Hematopoietic multipotent progenitor cell treated with erythropoietin and hydrocortisone succinate and interleukin-3 and kit ligand, for 15 days (in vitro differentiated cells): Measurements from ENCODE around the gene PUSL1.
A peak's percentile ranks its signal among the peaks of the same experiment; 100 is the strongest.

Source experiments
- DNase-seq: peaks from one replicate; pipeline ENCODE4 v3.0.0-alpha.2; 2015; ENCODE audit warnings: low spot score

The PUSL1 gene

DNA sequence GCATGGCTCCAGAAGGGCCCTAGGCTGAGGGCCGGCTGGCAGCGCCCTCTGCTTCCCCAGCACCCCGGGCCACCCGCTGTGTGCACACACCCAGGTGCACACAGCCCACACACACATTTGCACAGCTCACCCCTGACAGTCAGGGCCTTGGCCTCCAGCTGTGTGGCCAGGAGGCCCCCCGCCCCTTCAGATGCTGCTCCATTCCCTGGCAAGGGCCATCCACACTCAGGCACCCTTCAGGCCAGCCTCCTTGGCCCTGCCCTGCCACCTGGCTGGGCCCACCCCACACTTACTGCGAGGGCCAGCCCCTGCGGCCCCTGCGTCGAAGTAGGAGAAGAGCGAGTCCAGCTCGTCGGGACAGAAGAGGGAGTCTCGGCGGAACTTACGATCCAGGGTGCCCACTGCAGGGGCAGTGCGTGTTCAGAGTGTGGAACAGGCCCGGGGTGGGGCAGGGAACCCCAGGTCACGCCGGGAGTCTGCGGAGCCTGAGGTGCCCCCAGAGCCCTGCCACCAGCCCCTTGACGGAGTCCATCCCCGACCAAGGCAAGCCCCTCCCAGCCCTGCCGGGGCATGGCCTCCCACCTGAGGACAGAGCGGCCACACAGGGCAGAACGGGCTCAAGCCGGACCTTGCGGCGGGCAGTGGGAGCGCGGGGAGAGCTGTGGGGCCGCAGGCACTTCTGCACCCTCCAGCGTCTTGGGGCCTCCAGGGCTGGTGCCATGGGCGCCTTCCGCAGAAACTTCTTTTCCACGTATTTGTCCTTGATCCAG lies 13.1 kb upstream of the PUSL1 start:
- no peak for DNase-seq

DNA sequence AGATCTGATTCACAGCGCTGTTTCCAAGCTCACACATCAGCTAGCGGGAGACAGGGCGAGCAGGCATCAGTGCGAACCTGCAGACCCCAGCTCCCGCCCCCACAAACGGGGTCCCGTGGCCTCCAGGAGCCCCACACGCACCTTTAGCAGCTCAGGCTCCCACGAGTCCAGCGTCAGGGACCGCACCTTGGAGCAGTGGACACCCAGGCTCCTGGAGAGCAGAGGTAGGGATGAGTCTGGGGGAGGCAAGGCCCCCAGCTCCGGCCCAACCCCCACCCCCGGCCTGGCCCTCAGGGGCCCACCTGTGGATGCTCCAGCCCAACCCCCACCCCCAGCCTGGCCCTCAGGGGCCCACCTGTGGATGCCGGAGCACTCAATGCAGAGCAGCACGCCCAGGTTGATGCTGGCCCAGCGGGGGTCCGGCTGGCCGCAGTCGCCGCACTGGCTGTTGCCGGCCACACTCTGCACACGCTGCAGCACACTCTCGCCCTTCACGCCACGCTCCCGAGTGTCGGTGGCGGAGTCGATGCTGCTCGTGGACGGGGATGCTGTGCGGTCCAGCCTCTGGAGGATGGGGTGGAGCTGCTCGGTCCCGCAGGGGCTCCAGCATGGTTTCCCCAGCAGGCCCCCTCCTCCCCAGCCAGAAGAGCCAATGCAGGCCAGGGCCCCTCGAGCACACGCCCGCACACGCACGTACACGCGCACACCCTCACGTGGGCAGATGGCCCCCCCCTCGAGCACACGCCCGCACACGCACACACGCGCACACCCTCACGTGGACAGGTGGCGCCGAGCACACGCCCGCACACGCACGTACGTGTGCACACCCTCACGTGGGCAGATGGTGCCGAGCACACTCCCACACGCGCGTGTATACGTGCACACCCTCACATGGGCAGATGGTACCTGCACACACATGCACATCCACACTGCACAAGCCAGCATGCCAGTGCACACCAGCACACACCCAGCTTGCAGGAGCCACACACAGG lies 12.0 kb upstream of the PUSL1 start:
- DNase-seq, result no peak

DNA sequence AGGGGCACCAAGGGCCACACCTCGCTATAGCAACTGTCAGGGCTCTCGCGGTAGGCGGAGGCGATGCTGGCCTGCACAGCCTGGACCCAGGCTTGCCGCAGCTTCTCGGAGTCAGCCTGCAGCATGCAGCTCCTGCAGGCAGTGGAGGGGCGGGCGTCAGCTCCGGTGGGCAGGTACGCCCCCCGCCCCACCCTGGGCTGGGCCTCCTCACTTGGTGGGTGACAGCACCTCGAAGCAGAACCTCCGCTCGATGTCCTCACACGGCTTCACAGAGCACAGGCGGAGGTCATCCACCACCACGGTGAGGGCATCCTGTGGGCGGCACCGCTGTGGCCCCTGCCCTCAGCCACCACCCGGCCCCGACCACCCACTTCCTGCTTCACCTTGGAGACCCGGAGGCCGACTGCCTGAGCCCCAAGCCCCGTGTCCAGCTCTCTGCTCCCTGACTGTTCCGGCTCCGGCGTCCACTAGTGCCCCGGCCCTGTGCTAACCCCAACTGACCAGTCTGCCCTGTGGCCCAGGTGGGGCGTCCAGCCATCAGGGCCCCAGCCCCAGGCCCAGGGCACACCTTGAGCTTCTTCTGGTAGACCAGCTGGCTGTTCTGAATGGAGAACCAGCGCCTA lies 10.5 kb upstream of the PUSL1 start:
- no peak for DNase-seq

DNA sequence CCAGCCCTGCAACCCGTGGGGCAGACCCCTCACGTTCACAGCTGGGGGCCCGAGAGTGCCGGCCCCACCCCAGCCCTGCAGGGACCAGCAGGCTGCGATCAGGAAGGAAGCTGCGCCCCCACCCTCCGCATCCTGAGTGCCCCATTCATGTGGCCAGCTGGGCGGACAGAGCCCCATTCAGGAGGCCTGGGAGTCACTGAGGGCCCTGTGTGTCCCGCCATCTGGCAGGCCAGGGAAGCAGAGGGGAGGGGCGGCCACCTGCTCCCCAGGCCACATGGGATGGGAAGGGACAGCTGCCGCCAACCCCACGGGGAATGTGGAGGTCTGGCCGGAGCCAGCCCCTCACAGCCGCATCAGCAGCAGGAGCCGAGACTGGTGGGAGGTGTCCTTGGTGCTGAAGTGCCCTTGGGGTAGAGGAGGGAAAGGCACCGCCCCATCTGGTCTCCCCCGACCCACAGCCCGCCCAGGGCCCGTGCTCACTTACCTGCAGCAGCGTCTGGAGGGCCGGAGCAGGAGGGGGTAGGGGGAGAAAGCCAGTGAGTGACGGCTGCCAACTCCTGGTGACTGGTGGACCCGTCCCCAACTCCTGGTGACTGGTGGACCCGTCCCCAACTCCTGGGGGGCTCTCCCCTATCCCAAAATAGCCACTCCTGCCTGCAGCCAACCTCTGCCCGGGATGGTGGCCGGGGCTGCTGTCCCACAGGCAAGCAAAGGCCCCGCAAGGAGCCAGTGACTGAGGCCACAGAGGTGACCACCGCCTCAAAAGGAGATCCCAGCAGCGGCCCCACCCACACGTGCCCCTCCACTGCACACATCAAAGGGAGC lies 9.3 kb upstream of the PUSL1 start:
- DNase-seq, result no peak

DNA sequence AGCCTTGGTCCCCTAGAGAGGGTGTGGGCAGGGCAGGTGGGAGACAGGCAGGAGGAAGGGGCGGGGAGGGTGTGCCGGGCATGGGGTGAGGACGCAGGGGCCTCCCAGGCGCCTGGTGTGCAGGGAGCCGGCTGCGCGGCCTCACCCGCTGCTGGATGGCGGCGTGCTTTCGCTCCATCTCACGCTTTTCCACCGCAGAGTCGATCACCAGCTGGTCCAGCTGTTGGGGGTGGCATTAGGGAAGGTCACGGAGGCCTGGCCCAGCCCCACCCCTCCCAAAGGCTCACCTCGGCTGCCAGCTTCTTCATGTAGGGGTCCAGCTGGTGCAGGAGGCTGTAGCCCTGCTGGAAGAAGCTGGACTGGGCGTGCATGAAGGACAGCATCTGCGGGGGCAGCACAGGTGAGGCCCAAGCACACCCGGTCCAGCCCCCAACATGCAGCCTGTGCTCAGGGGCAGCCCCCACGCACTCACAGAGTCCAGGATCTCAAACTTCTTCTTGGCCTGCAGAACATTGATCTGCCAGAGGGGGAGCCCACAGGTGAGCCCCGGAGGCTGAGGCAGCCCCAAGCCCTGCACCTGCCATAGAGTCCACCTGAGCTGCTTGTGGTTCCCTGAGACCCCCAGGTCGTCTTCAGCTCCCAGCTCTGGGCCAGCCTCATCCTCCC lies 8.6 kb upstream of the PUSL1 start:
- DNase-seq, result no peak

DNA sequence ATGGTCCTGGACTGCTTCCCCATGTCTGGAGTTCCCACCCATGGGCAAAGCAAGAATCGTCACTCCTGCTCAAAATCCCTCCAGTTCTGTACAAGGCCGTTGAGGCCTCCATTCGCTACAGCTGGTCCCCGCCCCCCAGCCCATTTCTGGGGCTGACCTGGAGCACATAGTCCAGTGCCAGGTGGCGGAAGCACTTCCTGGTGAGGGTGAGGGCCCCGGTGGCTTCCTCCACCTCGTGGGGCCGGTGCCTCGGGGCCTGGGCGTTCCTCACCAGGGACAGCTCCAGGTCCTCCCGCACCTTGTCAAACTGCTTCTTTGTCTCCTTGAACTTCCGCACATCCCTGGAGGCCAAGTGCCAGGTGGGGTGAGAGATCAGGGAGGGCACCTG lies 8.1 kb upstream of the PUSL1 start:
- DNase-seq, result no peak

DNA sequence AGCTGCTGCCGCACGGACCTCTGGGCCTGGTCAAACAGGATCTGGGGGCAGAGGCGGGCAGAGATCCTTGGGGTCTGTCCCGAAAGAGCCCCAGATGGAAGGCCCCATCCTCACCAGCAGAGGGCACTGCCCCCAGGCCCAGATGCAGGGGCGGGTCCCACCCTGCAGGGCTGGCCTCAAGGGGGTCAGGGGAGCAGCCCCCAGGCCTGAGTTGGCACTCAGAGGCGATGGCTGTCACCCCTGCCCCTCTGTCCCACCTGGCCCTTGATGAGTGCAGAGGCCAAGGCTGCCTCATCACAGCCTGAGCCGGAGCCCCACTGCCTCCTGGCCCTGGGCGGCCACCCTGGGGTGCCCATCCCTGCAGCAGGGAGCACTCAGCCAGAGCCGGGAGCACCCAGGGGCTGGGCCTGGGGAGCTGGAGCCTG lies 6.4 kb upstream of the PUSL1 start:
- no peak for DNase-seq

DNA sequence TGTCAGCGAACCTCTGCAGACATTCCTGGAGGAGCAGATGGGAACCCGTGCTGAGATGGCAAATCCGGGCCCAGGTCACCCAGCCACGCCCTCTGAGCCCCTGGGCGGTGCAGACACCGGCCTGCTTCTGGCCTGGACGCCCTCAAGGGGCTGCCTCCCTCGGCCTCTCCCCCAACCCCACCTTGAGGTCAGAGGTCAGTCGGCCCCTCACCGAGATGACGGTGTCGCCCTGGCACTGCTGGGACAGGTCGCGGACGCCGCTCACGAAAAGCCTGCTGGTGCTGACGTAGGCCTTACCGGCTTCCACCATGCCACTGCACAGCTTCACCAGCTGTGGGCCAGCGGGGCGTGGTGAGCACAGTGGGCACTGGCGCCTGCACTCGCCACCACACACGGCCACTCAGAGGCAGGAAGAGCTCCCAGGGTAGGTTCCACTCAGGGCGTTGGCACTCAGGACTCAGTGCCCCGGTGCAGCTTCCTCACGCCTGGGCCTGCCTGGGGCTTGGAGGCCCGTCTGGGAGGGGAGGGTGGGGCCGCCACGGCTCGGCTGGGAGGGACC lies 5.4 kb upstream of the PUSL1 start:
- DNase-seq, result no peak

DNA sequence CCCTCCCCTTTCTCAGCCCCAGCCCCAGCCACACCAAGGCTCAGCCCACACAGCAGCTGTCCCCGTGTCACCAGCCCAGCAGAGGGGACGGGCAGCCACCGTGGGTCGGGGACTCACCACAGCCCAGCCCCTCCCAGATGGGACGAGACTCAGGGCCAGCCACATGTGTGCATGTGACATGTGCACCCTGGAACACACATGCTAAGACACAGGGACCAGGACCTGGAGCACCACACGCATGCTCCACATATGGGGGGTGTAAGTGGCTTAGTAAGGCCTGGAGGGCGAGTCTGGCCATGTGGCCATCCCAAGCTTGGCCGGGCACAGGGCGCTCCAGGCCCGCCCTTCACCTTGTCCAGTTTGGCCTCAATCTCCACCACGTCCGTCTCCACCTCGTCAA lies 4.7 kb upstream of the PUSL1 start:
- no peak for DNase-seq

DNA sequence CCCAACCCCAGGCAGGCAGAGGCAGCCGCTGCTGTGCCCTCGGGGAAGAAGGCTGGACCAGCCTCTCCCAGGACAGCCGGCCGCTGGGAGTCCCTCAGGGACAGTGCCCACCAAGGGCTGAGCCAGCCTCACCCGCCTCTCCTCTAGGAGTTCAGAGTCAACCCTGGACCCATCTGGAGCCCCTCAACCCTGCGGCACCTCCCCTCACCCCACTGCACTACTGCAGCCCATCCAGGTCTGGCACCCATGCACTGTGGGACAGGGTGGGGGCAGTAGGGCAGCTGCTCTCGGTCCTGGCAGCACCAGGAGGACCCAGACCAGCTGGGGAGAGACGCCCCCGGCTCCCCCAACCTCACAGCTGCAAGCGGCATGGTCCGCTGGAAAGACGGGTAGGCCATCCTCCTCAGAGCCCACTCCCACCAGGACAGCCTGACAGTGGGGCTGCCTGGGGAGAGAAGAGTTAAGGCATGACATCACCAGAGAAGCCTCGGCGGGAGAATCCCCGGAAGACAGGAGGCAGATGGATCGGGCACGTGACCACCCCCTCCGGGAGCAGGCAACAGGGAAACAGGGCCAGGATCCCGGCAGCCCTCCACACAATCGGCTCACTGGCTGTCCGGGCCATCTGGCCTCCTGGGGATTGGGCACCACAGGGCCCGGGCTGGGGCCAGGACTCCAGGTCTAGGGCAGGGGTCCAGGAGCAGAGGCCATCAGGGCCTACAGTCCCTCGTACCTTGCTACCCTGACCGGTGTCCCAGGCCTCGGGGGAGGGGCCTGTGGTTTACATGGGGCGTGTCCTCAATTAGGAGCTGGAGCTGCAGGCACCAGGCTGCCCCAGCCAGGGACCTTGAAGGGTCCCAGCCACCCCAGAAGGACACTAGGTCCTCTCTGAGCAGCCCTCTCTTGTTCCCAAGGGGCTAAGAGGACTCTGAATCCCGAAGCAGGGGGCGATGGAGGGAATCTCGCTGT lies 3.8 kb upstream of the PUSL1 start:
- DNase-seq, result no peak

DNA sequence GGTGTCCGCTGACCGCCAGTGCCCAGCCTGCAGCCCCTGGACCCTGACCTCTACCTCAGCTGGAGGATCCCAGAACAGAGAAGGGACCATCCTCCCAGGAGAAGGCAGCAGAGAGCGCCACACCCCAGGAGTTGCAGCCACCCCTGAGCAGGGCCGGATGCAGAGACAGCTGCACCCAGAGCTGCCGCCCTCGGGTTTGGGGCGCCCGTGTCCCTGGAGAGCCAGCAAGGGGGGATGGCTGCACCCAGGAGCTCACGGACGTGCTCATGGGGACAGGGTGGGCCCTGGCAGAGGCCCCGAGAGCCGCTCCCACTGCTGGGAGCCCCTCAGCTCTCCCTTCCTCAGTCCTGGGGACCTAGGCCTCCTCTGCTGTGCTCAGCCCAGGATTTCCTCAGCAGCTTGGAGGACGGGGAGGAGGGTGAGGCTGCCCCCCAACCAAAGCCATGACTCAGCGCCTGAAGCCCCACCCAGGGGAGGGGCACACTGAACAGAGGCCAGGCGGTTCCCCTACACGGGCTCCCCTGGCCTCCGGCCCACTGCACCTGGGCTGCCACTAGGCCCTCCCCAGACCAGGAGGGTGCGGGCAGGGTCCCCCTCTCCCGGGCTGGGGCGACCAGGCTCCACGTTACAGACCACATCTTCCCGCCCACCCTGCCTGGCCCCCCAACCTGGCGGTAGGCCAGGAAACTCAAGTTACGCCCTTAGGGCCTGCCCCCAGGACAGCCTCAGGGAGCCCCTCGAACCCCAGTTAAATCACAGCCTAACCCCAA lies 2.9 kb upstream of the PUSL1 start:
- DNase-seq, result peak; percentile 70

DNA sequence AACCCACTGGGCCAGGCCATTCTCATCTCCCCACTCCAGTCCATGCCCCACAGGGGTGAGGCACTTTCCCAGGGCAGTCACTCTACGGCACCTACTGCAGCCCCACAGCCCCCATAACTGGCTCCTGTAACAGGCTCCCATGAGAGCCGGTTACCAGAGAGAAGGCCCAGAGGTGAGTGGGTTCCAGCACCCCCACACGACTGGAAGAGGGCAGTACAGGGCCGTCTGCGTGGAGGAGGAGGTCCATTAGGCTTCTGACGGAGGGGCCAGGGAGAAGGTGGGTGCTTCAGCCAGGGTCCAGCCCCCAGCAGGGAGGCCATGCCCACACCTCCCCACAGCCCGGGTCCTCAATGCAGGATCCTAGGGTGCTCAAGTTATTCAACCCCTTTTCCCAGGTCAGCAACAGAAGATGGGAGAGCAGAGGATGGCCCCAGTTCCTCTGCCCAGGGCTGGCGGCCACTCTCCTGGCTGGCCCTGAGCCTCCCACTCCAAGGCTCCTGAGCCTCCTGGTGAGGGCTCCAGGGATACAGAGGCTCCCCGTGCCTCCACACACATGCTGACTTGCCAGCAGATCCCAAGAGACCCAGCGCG lies 2.2 kb upstream of the PUSL1 start:
- DNase-seq, result no peak

DNA sequence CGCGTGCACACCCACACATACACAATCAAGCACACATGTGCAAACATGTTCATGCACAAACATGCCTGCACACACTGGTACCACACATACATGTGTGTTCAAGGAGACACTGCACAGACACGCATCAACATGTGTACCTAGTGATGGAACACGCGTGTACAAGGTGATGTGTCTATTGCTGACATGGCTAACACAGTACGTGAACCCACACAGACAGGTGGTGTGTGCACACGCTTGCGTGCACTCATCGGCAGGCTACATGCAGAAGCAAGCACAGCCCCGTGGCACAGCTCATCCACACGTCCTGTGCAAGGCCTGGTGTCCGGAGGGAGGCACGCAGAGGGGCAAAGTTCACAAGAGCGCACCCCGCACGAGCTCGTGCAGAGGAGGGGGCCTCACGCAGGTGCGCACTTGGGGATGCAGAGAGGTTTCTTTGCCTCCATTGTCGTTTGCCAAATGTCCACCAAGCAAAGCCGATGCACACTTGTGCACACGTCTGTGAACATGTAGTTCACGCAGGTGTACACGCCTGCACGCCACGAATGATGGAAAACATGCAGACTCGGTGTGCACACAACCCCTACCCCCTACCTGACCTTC lies 1.6 kb upstream of the PUSL1 start:
- DNase-seq, result no peak

DNA sequence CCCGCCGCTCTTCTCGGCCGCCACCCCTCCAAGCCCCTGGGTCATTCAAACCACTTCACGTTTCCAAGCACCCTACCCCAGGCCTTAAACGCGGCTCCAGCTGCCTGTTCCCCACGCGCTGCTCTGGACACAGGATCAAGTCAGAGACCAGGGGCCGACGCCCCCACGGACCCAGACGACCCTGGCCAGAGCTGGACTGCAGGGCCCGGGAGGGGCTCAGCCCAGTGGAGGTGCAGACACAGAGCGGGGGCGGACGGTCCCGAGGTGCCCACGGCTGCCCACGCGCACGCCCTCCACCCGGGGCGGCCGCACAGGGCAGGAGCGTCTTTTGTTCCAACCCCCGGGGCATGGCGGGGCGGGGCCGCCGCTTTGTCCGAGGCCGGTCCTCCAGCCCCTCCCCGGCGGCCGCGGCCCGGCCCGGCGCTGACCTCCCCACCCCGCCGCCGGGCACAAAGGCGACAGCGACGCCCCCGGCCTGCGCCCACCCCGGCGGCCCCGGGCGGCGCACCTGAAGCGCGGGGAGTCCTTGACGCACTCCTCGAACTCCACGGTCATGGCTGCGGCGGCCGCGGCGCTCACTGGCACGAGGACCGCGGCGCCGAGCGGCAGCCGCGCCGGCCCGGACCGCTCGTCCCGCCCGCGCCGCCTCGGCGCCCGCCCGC lies 1.0 kb upstream of the PUSL1 start:
- DNase-seq, result no peak

DNA sequence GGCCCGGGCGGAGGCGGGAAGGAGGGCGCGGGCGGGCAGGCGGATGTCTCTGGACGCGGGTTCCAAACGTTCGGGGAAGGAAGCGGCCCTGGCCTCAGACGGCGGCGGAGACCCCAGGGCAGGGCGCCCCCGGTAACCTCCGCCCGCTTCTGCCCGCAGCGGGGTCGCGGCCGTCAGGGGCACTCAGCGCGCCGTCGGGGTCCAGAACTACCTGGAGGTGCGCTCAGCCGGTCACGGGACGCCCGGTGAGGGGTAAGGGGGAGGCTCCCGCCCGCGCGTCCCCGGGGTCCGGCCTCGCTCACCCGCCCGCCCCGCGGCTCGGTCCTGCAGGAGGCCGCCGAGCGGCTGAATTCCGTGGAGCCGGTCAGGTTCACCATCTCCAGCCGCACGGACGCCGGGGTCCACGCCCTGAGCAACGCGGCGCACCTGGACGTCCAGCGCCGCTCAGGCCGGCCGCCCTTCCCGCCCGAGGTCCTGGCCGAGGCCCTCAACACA lies 406 bp downstream of the PUSL1 start:
- no peak for DNase-seq

DNA sequence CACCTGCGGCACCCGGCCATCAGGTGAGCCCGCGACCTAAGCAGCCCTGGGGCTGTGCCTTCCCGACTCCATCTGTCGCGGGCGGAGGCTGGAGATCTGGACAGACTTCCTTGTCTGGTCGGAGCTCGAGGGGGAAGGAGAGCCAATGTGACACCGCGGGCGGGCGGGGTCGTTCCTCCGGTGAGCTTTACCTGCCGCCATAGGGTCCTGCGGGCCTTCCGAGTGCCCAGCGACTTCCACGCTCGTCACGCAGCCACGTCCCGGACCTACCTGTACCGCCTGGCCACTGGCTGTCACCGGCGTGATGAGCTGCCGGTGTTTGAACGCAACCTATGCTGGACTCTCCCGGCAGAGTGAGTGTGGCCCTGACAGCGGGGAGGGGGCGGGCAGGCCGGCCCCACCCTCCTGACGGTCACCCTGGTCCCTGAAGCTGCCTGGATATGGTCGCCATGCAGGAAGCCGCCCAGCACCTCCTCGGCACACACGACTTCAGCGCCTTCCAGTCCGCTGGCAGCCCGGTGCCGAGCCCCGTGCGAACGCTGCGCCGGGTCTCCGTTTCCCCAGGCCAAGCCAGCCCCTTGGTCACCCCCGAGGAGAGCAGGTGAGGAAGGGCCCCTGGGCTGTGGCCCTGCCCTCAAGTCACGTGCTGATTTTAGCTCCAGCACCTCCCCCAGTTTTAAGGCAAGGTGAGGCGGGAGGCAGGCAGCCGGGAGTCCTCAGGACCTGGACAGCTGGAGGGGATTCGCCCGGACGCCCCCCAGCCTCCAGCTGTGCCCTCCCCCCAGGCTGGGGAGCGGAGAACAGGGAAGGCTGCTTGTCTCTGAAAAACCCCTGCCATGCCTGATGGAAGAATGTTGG lies 1.1 kb downstream of the PUSL1 start:
- no peak for DNase-seq

DNA sequence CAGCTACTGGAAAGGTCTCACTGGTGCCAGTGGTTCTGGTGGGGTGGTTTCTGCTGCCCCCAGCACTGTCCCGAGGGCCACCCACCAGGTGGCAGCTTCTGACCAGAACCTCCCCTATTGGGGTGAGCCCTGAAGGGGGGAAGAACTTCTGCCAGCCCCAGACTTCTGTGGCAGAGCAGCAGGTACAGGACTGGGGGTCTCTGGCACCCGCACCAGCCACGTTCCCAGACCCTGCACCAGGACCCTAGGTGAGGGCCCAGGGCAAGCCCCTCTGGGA lies 1.6 kb downstream of the PUSL1 start:
- no peak for DNase-seq
